AG10803 (cell line): Measurements from ENCODE around the gene GDF9.

Experiments used
- DNase-seq: peaks from one replicate; pipeline ENCODE4 v3.0.0; 2010; ENCODE audit warnings: low read depth
- H3K4me3 ChIP-seq: 2 replicates; pipeline ENCODE4 v1.5.1; 2011; ENCODE audit warnings: mild to moderate bottlenecking, low read length, control low read depth
- TF ChIP-seq, protein P1 (sequence below): conservative IDR thresholded peaks from 2 replicates; pipeline ENCODE4 v1.5.1; 2011; ENCODE audit warnings: mild to moderate bottlenecking, low read length, control low read depth, inconsistent platforms

The GDF9 gene

GRCh38 chr5:132821350-132821749 is 44.9 kb downstream of the GDF9 start:
- TF ChIP-seq, protein P1, sequence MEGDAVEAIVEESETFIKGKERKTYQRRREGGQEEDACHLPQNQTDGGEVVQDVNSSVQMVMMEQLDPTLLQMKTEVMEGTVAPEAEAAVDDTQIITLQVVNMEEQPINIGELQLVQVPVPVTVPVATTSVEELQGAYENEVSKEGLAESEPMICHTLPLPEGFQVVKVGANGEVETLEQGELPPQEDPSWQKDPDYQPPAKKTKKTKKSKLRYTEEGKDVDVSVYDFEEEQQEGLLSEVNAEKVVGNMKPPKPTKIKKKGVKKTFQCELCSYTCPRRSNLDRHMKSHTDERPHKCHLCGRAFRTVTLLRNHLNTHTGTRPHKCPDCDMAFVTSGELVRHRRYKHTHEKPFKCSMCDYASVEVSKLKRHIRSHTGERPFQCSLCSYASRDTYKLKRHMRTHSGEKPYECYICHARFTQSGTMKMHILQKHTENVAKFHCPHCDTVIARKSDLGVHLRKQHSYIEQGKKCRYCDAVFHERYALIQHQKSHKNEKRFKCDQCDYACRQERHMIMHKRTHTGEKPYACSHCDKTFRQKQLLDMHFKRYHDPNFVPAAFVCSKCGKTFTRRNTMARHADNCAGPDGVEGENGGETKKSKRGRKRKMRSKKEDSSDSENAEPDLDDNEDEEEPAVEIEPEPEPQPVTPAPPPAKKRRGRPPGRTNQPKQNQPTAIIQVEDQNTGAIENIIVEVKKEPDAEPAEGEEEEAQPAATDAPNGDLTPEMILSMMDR: no peak
- H3K4me3 ChIP-seq: no peak overlapping the region
- DNase-seq: no peak

GRCh38 chr5:132820162-132820754 is 46.0 kb downstream of the GDF9 start:
- peak; percentile 88 for DNase-seq
- no peak overlapping the region for H3K4me3 ChIP-seq
- TF ChIP-seq, protein P1: peak; percentile 93

- TF ChIP-seq, protein P1: no peak
- DNase-seq: no peak
Observed at GRCh38 chr5:132819468-132819867, 46.8 kb downstream of the GDF9 start.

GRCh38 chr5:132817011-132817410 is 49.3 kb downstream of the GDF9 start:
- no peak overlapping the region for H3K4me3 ChIP-seq
- TF ChIP-seq, protein P1: no peak
- DNase-seq: no peak

More at GRCh38 chr5:132819468-132819867, 46.8 kb downstream of the GDF9 start:
- no peak overlapping the region for H3K4me3 ChIP-seq

GRCh38 chr5:132816554-132816953 is 49.7 kb downstream of the GDF9 start:
- no peak for DNase-seq
- TF ChIP-seq, protein P1: no peak
- H3K4me3 ChIP-seq: no peak overlapping the region

GRCh38 chr5:132816083-132816482 is 50.2 kb downstream of the GDF9 start:
- no peak overlapping the region for H3K4me3 ChIP-seq
- DNase-seq: no peak
- TF ChIP-seq, protein P1: no peak

GRCh38 chr5:132815454-132815853 is 50.8 kb downstream of the GDF9 start:
- peak; percentile 29 for DNase-seq
- TF ChIP-seq, protein P1: no peak
- H3K4me3 ChIP-seq: no peak overlapping the region
